Measurements from ENCODE around the gene SGSM1. TPM values are rescaled to one million over a fixed set of nuclear protein-coding genes. Genes with fewer than 3 reads are reported as not detected.

Gene SGSM1
- polyA plus RNA-seq, 3 donors: not detected

DNA sequence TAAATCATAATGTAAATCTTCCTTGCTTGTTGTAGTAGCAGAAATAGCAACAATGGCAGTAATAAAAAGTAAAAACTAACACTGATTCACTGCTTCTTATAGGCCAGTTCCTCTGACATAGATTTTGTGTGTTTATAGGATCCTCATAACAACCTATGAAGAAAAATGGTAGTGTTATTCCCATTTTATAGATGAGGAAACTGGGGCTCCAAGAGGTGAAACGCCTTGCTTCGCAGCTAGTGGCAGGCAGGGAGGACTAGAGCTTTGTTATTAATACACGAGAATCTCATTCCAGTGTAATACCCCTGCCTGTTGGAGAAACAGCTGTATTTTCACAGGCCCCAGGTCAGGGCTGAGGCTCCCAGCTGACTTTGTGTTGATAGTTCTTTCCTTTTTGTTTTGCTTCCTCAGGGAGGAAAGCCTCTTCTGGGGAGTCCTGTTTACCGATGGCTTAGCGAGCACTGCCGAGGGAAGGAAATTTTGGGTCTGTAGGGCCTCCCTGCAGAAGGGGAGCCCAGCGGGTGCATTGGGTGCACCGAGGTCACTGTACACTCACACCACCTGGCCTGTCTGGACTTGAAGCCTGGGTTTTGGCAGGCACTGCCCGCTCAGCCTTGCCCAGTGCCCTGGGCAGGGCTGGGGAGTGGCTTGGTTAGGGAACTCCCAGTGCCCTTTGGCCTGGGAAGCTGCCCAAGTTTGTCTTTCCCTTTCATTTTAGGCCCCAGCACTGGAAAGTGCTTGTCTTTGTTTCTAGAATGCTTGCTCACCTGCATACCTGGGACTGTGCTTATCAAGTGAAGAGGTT lies 160.0 kb downstream of the SGSM1 start:
- WGBS (ENCODE audit: insufficient coverage): 88% methylated on average over 9 of the region's 9 CpGs
- Histone ChIP-seq H3K4me2 (replicated peaks; ENCODE audit: extremely low read depth, low read length, poor library complexity, severe bottlenecking) (no peak overlapping the region), H3K9ac (ENCODE audit: insufficient read depth, low read length, poor library complexity, severe bottlenecking) (no peak overlapping the region), H3K9me3 (replicated peaks in 1 of 2; ENCODE audit: control insufficient read depth in 1 of 2, insufficient read depth in 1 of 2, low read length in 2 of 2) (no peaks in the 10 kb centered on the region), H4K20me1 (ENCODE audit: insufficient read depth, low read length) (no peaks in the 10 kb centered on the region), H3K36me3 (replicated peaks in 1 of 2; ENCODE audit: control insufficient read depth in 1 of 2, insufficient read depth in 2 of 2, low read length in 2 of 2) (no peaks in the 10 kb centered on the region), H3K27ac (ENCODE audit: low read depth in 1 of 2, low read length in 2 of 2) (no peak overlapping the region), H3K79me2 (ENCODE audit: insufficient read depth, low read length) (no peaks in the 10 kb centered on the region), H3K4me1 (ENCODE audit: control insufficient read depth in 1 of 2, insufficient read depth in 2 of 2, low read length in 2 of 2) (no peaks in the 10 kb centered on the region), H2AFZ (ENCODE audit: insufficient read depth, low read depth, low read length, poor library complexity, severe bottlenecking) (peak overlapping the region; percentile 35), H3K4me3 (replicated peaks in 1 of 3; ENCODE audit: low read depth in 2 of 3, low read length in 3 of 3) (no peak overlapping the region), H3K27me3 (ENCODE audit: control insufficient read depth in 2 of 2, insufficient read depth in 2 of 2, low read length in 2 of 2) (no peaks in the 10 kb centered on the region)
- Mint-ChIP-seq H3K27me3 (ENCODE audit: low read depth in 3 of 3) (peaks cover 0 to 7% (median 0%) of the 10 kb centered on the region in 3 donors), H3K27ac (no peak overlapping the region), H3K4me1 (no peaks in the 10 kb centered on the region), H3K9me3 (peaks cover 0 to 1% (median 0%) of the 10 kb centered on the region in 7 donors), H3K4me3 (no peak overlapping the region), H3K36me3 (no peaks in the 10 kb centered on the region)
- DNase-seq: no peak
- no peak for TF ChIP-seq CTCF (IDR thresholded peaks at IDR 0.05)
- intact Hi-C loops (cut with micrococcal nuclease): no loop called here

DNA sequence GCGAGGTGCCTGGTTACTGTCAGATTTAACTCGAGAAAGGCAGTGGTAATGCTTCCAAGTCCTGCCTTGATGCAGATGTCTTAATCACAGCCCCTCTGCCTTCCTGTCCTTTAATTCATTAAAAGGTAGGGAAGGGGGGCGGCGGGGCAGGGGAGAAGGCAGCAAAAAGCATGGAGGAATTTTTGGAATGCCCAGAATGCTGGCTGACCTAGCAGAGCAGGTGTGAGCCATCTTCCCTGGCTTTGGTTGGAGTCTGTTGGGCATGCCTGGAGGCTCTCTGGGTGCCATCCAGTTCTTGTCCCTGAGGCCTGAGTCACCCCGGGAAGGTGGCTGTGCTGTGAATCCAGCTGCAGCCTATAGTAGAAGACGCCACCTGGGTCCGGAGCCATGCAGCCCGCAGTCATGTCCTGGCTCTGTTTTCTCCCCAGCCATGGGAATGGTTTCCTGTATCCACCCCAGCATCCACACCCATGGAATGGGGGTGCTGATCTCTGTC lies 162.1 kb downstream of the SGSM1 start:
- Mint-ChIP-seq H3K9me3 (no peaks in the 10 kb centered on the region), H3K27me3 (ENCODE audit: low read depth in 3 of 3) (peaks cover 0 to 7% (median 2%) of the 10 kb centered on the region in 3 donors), H3K36me3 (no peaks in the 10 kb centered on the region), H3K4me3 (no peak overlapping the region), H3K27ac (no peak overlapping the region), H3K4me1 (no peaks in the 10 kb centered on the region)
- Histone ChIP-seq H3K36me3 (replicated peaks in 1 of 2; ENCODE audit: control insufficient read depth in 1 of 2, insufficient read depth in 2 of 2, low read length in 2 of 2) (no peaks in the 10 kb centered on the region), H4K20me1 (ENCODE audit: insufficient read depth, low read length) (no peaks in the 10 kb centered on the region), H3K79me2 (ENCODE audit: insufficient read depth, low read length) (no peaks in the 10 kb centered on the region), H2AFZ (ENCODE audit: insufficient read depth, low read depth, low read length, poor library complexity, severe bottlenecking) (no peak overlapping the region), H3K4me3 (replicated peaks in 1 of 3; ENCODE audit: low read depth in 2 of 3, low read length in 3 of 3) (no peak overlapping the region), H3K9ac (ENCODE audit: insufficient read depth, low read length, poor library complexity, severe bottlenecking) (no peak overlapping the region), H3K4me1 (ENCODE audit: control insufficient read depth in 1 of 2, insufficient read depth in 2 of 2, low read length in 2 of 2) (no peaks in the 10 kb centered on the region), H3K27ac (ENCODE audit: low read depth in 1 of 2, low read length in 2 of 2) (no peak overlapping the region), H3K9me3 (replicated peaks in 1 of 2; ENCODE audit: control insufficient read depth in 1 of 2, insufficient read depth in 1 of 2, low read length in 2 of 2) (no peaks in the 10 kb centered on the region), H3K27me3 (ENCODE audit: control insufficient read depth in 2 of 2, insufficient read depth in 2 of 2, low read length in 2 of 2) (no peaks in the 10 kb centered on the region), H3K4me2 (replicated peaks; ENCODE audit: extremely low read depth, low read length, poor library complexity, severe bottlenecking) (no peak overlapping the region)
- DNase-seq: no peak
- 97% methylated on average over 3 of the region's 8 CpGs for WGBS (ENCODE audit: insufficient coverage)
- TF ChIP-seq CTCF (IDR thresholded peaks at IDR 0.05): no peak
- intact Hi-C loops (cut with micrococcal nuclease): no loop called here

Measured in CD14-positive monocyte (primary cell).